T-helper 9 cell (primary cell): ENCODE measurements around the gene ZNF780B.
A peak's percentile ranks its signal among the peaks of the same experiment; 100 is the strongest.
"Not testable (repeated sequence)": the region's sequence is repeated elsewhere in the genome, so short reads cannot be mapped to it uniquely, and the experiment has no call there.

Experiments
- DNase-seq: peaks from one replicate; pipeline ENCODE4 v3.0.0-alpha.2; 2020
- total RNA-seq, 2 donors: gene quantifications; one replicate each; lab custom pipeline; 2026; lab: John Stamatoyannopoulos, UW

Gene ZNF780B
- 12.8 to 65.4 reads per million in 2 donors for total RNA-seq

GRCh38 chr19:40055832-40056504 is at the start of gene ZNF780B:
TSS of gene ZNF780B (minus strand) at chr19:40056231. CDS start at chr19:40050332, 5,899 bp downstream.
- DNase-seq, result peak; percentile 48

GRCh38 chr19:40104754-40105153 is 48.7 kb upstream of the ZNF780B start:
- DNase-seq, result no peak

GRCh38 chr19:40103600-40103999 is 47.6 kb upstream of the ZNF780B start:
- DNase-seq, result no peak

- no peak for DNase-seq
Measured at GRCh38 chr19:40101813-40102212, 45.8 kb upstream of the ZNF780B start.

GRCh38 chr19:40093416-40093815 is 37.4 kb upstream of the ZNF780B start:
- no peak for DNase-seq

GRCh38 chr19:40091205-40092129 is 35.4 kb upstream of the ZNF780B start:
- no peak for DNase-seq

GRCh38 chr19:40090241-40091204 is 34.5 kb upstream of the ZNF780B start, which contains the start of gene ZNF780A:
TSS of gene ZNF780A (minus strand) at chr19:40090943. CDS start at chr19:40084753, 6,190 bp downstream.
- DNase-seq, result peak; percentile 67

- DNase-seq, result no peak
Measured at GRCh38 chr19:40089462-40089861, 33.4 kb upstream of the ZNF780B start.

- no peak for DNase-seq
Measured at GRCh38 chr19:40088299-40089047, 32.4 kb upstream of the ZNF780B start.

GRCh38 chr19:40084948-40085347 is 28.9 kb upstream of the ZNF780B start:
- no peak for DNase-seq

- DNase-seq, result no peak
Measured at GRCh38 chr19:40081411-40081810, 25.4 kb upstream of the ZNF780B start.

GRCh38 chr19:40080289-40080688 is 24.3 kb upstream of the ZNF780B start:
- DNase-seq, result no peak

- no peak for DNase-seq
Measured at GRCh38 chr19:40078377-40078776, 22.3 kb upstream of the ZNF780B start.

- DNase-seq, result no peak
Measured at GRCh38 chr19:40070058-40070457, 14.0 kb upstream of the ZNF780B start.

GRCh38 chr19:40059624-40060023 is 3.6 kb upstream of the ZNF780B start:
- no peak for DNase-seq

- DNase-seq, result no peak
Measured at GRCh38 chr19:40057166-40057565, 1.1 kb upstream of the ZNF780B start.

- no peak for DNase-seq
Measured at GRCh38 chr19:40056505-40056904, 474 bp upstream of the ZNF780B start.

- no peak for DNase-seq
Measured at GRCh38 chr19:40055049-40055448, 982 bp downstream of the ZNF780B start.

- no peak for DNase-seq
Measured at GRCh38 chr19:40054632-40055031, 1.4 kb downstream of the ZNF780B start.

GRCh38 chr19:40053491-40053890 is 2.5 kb downstream of the ZNF780B start:
- no peak for DNase-seq

- not testable (repeated sequence) for DNase-seq
Measured at GRCh38 chr19:40041718-40042117, 14.3 kb downstream of the ZNF780B start.

- not testable (repeated sequence) for DNase-seq
Measured at GRCh38 chr19:40038047-40038446, 18.0 kb downstream of the ZNF780B start.
